Ishikawa (cell line): Measurements from ENCODE around the gene HERC2.

Source experiments
- CEBPB ChIP-seq: IDR thresholded peaks from 2 replicates; pipeline ENCODE4 v1.6.1; 2012
- EGR1 ChIP-seq: IDR thresholded peaks from 2 replicates; pipeline ENCODE4 v1.6.1; 2012
- EP300 ChIP-seq: IDR thresholded peaks from 2 replicates; pipeline ENCODE4 v1.6.1; 2012; ENCODE audit warnings: borderline replicate concordance
- FOXM1 ChIP-seq: IDR thresholded peaks from 2 replicates; pipeline ENCODE4 v1.6.1; 2012; ENCODE audit warnings: low read depth, borderline replicate concordance
- MAX ChIP-seq: IDR thresholded peaks from 2 replicates; pipeline ENCODE4 v1.6.1; 2012
- RAD21 ChIP-seq: IDR thresholded peaks from 2 replicates; pipeline ENCODE4 v1.6.1; 2012; ENCODE audit warnings: low read depth
- TF ChIP-seq, protein P1 (sequence below): IDR thresholded peaks from 2 replicates; pipeline ENCODE4 v1.6.1; 2012; ENCODE audit warnings: low read depth, mild to moderate bottlenecking

GRCh38 chr15:28182216-28182615 lies 139.8 kb downstream of the HERC2 start:
- TF ChIP-seq MAX (no peak), RAD21 (no peak), FOXM1 (no peak), EGR1 (no peak), CEBPB (no peak), EP300 (no peak)
- TF ChIP-seq, protein P1, sequence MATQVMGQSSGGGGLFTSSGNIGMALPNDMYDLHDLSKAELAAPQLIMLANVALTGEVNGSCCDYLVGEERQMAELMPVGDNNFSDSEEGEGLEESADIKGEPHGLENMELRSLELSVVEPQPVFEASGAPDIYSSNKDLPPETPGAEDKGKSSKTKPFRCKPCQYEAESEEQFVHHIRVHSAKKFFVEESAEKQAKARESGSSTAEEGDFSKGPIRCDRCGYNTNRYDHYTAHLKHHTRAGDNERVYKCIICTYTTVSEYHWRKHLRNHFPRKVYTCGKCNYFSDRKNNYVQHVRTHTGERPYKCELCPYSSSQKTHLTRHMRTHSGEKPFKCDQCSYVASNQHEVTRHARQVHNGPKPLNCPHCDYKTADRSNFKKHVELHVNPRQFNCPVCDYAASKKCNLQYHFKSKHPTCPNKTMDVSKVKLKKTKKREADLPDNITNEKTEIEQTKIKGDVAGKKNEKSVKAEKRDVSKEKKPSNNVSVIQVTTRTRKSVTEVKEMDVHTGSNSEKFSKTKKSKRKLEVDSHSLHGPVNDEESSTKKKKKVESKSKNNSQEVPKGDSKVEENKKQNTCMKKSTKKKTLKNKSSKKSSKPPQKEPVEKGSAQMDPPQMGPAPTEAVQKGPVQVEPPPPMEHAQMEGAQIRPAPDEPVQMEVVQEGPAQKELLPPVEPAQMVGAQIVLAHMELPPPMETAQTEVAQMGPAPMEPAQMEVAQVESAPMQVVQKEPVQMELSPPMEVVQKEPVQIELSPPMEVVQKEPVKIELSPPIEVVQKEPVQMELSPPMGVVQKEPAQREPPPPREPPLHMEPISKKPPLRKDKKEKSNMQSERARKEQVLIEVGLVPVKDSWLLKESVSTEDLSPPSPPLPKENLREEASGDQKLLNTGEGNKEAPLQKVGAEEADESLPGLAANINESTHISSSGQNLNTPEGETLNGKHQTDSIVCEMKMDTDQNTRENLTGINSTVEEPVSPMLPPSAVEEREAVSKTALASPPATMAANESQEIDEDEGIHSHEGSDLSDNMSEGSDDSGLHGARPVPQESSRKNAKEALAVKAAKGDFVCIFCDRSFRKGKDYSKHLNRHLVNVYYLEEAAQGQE, result no peak
